GM21367 (cell line): ENCODE results near the gene WASL.
A peak's percentile ranks its signal among the peaks of the same experiment; 100 is the strongest.
"Not testable (repeated sequence)": the region's sequence is repeated elsewhere in the genome, so short reads cannot be mapped to it uniquely, and the experiment has no call there.

Experiments used
- ATAC-seq: cut with Tn5 transposase; IDR thresholded peaks from one replicate; pipeline ENCODE4 v1.9.1; 2021; ENCODE audit not compliant: unreplicated experiment

Gene WASL

DNA sequence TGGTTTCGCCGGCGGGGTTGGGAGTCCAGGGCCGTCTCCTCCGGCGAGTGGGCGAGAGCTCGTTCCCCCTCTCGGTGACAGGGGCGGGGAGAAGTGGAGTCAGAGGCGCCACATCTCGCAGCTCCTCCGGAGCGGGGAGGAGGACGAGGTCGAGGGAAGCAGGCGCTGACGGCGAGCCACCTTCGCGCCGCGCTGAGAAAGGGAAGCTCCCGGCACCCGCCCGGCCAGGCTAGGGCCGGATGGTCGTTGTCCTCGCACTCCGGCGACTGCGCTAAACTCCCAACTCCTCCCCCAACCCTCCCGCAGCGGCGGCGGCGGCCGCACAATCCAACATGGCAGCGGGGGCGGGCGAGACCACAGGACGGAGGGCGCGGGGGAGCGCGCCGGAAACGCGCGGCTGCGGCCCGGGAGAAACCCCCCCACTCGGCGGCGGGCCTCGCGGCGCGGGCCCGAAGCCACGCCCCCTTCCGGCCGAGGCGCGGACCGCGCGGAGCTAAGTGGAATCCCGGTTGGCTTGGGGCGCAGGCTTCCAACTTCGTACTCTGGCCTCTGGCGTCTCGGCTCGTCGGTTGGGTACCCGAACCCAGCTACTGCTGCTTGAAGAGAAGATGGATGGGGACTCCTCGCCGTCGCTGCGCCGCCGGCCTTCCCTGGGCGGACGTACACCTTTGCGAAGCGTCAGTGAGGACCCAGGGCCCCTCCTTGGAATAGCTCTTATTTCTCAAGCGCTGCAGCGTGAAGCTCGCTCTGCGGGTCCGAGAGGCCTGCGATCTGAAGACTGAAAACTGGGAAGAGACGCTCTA is at the start of gene WASL:
Gene WASL (minus strand): TSS at position 270 of the 803 bp plus-strand sequence. CDS start 269 bp downstream, at position 1.
- peak; percentile 73 for ATAC-seq

DNA sequence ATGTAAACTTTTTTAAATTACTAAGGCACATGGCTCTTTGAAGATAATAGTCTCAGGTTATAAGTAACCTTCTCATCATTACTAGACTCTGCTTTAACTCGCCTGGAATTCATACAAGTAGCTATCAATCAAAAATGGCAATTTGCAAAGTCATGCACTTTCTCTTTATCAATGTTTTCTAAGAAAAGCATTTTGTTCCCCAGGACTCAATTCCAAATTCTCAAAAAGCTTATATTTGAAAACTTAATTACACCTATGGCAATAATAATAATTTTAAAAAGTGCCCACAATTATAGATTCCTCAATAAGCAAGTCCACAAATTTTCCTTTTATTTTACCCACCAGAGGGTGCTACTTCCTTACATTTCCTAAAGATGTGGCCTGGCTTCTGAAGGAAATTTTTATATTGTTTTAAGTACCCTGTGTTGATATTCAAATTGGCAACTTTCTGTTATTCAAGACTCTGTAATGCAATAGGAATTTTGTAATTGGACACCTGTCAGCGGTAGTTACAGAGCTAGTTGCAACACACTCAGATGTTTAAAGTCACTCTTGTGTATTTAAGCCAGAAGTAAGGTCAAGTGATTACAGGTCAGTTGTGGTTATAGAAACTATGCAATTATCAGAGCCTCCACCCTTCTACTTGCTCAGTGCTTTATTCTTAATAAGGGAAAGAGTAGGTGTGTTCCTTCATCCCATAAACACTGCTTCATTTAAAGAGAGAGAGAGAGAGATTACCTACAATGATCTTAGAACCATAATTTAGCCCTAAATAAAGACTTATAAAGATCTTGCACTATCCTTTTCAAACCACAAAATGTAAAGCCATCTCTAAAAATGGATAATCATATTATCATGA is 49.1 kb upstream of the WASL start:
- no peak for ATAC-seq

DNA sequence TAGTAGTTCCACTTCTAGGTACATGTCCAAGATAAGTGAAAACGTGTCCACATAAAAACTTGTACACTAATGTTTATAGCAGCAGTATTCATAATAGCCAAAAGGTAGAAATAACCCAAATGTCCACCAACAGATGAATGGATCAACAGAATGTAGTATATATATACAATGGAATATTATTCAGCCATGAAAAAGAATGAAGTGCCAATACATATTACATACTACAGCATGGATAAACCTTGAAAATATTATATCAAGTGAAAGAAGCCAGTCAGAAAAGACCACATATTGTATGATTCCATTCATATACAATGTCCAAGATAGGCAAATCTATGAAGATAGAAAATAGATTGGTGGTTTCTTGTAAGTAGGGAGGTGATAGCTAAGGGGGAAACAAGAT is 47.8 kb upstream of the WASL start:
- ATAC-seq = no peak

DNA sequence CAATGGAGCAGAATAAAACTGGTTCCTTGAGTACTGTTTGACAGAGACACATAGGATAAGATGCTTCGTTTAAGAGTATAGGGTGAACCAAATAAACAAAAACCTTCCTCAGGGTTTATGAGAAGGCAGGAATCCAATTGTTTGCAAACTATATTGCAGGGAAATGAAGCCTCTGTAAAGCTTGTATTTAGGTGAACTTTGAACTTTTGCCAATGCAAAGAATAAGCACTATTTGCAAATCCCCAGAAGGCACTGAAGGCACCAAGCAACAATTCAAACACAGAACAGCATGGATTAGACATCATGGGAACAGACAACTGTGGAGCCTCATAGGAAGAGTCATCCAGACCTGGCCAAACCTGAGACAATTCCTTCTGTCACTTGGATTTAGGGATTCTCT is 47.1 kb upstream of the WASL start:
- ATAC-seq = no peak

DNA sequence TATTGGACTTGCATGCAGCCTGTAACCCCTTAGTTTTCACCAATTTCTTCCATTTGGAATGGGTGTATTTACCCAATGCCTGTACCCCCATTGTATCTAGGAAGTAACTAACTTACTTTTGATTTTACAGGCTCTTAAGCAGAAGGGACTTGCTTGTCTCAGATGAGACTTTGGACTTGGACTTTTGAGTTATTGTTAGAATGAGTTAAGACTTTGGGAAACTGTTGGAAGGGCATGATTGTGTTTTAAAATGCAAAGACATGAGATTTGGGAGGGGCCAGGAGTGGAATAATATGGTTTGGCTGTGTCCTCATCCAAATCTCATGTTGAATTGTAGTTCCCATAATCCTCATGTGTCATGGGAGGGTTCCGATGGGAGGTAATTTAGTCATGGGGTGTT is 46.3 kb upstream of the WASL start:
- ATAC-seq = not testable (repeated sequence)

DNA sequence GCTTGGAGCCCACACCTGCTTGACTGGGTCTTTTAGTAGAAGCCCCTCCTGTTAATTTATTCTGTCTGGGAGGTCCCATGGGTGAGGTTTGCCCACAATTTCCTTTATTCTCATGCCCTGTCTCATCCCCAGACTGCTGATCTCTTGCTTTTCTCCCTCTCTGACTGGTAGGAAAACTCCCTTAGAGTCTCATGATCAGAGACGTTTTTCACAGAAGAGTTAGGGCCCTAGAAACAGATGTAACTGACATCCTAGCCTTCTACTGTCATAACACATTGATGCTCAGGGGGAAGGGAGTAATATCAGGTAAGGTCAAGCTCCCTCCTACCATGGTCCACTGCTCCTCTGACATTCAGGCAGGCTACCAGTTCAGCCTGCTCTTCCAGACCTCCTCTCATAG is 43.7 kb upstream of the WASL start:
- no peak for ATAC-seq

DNA sequence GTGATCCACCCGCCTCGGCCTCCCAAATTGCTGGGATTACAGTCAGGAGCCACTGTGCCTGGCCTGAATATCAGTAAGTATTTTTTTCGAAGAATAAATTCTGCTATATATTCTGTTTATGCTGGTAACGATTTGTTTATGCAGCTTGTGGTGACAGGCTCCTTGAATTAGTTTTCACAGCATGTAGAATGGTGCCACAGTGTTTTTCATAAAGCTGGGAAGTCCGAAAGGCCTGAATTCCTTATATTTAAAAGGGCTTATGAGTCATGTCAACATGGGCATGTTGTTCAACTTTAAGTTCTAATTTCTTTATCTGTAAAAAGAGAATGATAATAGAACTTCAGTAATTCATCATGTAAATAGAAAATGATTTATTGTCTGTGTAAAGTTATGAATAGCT is 42.2 kb upstream of the WASL start:
- no peak for ATAC-seq

DNA sequence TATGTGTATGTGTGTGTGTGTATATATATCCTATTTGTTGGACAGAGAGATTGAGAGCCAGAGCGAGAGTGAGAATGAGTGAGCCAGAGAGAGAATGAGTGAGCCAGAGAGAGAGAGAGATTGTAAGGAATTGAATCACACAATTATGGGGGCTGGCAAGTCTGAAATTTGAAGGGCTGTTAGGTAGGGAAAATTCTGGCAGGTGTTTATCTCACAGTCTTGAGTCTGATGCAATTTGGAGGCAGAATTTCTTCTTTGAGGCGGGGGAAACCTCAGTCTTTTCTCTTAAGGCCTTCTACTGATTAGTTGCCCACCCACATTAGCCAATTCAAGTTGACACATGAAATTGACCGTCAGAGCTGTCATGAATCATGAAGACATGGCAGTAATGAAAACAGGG is 41.0 kb upstream of the WASL start:
- ATAC-seq = no peak

DNA sequence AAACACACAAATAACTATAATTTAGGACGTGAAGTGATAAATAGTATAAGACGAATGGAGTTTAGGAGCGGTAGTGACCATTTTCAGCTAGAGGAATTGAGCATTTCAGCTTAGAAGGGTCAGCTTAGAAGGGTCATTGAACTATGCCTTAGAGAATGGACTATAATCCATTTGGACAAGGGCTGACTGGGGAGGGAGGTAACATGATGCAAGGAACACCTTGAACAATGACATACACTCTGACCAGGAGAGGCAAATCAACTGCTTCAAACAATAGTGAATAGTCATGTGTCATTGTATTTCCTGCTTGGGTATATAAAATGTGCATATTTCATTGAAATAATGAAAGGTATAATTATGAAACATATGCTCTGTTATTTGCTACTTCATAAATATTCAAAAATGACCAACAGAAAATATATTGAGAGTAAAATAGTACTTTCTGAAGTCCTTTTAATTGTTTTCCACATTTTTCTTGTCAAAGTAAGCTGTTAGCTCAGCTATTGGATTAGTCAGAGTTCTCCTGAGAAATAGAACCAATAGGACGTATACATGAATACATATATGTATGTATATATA is 40.5 kb upstream of the WASL start:
- ATAC-seq = no peak

DNA sequence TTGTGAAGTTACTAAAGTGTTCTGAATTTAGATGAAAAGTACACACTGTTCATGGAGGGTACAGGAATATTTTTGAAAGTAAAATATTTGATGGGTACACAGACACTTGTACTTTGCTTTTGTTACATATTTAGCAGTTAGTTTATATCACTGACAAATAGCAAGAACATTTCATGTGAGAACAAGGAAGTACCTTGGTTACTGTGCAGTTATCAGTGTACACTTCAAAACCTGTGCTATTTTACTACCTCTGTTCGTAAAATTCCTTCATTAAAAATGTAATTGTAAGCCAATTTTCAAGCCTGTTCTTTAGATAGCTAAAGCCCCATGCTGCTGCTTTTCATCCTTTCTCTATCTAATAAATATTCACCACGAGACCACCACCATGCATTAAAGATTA is 39.8 kb upstream of the WASL start:
- no peak for ATAC-seq

DNA sequence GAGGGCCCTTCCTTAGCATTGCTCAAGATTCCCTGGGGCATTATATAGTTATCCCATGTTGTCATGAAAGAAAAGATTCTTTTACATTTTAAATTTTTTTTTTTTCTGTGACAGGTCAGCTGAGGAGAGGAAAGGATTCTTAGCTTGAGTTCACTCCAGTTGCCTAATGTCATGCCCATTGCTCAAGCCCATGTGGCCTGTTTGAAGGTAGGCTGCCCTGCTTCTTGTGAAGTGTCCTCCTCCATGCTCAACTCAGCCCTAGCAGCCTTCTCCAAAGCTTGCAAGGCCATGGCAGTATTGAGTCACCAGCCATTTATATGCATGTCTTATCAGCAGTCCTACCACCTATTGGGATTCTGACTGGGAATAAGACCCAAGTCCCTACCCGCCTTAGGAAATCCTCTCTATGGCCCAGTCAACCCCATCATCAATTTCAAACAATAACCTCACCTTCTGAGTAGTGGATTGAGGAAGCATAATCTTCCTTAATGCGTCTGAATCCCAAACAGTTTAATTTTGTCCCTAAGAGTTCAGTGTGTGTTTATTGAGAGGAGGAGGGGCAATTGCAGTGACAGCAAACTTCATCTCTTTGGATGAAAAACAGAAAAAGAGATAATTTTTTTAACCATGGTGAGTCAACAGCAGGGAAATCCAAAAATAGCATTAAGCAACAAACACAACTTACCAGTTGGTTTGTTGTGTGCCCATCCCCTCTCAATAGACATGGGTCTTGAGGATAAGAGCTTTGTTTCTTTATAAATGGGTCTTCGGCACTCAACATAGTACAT is 38.6 kb upstream of the WASL start:
- ATAC-seq = no peak

DNA sequence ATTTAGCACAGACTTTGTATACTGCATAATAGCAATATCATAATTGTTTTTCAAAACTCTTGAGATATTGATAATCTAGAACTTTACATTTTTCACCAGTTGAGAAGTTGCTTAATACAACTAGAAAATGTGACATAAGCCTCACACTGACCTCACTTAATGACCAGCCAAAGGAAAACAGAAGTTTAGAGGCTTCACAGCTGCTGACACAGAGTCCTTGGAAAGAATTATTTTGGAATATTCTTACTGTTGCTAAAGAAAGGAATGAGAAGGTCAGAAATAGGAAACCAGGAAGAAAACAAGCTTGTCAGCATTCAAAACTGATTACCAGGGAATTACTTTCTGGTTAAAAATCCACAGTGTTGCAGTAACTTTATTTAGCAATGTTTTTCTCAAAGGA is 35.5 kb upstream of the WASL start:
- ATAC-seq = no peak

DNA sequence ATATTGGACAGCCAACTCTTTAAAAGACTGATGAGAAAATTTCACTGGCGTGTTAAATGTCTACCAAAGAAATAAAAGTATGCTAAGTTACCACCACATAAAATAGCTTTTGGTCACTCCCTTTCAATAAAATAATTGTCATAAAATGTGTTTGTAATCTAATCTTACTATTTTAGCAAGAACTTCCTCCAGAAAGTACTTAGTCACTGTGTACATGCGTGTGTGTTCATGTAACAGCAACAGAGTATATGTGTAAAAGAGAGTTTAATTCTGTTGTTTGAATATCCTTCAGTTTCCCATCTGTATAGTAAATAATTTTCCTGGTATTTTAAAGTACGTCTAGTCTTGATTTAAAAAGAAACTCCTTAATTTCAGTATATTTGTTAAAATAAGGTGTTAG is 35.0 kb upstream of the WASL start:
- ATAC-seq = no peak

DNA sequence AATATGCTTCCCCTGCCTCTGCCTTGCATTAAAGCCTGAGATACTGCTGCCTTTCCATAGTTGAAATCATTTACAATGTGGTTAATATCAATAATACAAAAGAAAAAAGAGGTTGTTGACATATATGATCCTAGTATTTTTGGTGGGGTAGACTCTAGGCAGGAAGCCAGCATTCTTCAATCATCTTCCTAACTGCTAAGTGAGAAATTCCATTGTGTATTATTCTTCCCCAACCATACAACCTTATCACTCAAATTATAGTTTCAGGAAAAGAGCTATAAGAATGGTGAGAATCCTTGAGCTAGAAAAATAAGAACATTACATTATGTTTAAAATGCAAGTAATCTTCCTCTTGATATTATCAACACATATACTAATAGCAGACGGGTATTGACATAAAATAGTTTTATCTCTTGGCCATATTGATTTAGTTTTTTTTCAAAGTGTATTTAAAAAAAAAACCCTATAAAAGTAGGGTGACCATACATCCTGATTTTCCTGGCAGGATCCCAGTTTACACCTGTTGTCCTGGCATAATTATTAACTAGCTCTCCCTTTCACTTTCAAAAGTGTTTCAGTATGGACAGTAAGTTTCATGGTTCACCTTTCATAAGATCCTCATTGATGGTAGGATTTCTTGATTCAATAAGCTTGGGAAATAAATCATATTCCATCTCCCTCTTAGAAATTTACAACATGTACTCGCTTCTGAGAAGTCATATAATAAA is 33.4 kb upstream of the WASL start:
- ATAC-seq = no peak

DNA sequence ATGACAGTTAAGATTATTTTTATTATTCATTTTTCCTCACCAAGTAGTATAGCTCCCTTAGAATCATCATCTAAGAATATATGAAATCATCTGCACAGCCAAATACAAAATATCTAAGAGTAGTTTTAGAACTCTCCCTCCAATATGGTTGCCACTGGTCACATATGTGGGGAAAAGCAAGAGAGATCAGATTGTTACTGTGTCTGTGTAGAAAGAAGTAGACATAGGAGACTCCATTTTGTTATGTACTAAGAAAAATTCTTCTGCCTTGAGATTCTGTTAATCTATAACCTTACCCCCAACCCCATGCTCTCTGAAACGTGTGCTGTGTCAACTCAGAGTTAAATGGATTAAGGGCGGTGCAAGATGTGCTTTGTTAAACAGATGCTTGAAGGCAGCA is 31.7 kb upstream of the WASL start:
- ATAC-seq = not testable (repeated sequence)

DNA sequence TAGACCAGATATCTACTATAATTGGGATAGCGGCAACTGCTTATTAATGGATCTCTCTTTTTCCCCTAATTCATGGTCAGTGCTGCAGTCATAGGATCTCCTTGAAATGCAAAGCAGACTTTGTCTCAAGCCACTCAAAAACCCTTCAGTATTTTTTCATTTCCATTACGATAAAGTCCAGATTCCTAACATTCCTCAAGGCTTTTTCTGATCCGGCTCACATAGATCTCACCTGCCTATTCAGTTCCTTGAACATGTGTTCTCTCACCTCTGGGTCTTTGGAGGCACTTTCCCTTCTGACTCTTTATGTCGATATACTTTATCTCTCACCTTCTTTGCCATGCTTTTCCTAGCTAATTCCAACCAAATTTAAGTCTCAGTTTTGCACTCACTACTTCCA is 25.7 kb upstream of the WASL start:
- ATAC-seq = no peak

DNA sequence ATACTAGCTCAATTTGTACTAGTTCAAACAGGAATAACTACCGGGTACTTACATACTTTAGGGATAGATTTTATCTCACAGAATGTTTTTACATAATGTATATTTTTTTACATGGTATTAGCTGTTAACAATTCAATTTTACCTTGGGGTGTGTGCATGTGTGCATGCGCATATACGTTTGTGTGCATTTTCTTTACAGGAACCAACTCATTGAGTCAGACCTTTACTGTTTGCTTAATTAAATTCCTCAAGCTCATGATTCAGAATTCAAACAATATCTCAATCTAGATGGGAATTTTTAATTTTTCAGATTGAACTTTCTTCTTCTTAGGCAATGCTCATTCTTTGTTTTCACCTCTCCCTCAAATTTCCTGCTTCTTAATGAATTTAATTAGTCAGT is 24.7 kb upstream of the WASL start:
- no peak for ATAC-seq

DNA sequence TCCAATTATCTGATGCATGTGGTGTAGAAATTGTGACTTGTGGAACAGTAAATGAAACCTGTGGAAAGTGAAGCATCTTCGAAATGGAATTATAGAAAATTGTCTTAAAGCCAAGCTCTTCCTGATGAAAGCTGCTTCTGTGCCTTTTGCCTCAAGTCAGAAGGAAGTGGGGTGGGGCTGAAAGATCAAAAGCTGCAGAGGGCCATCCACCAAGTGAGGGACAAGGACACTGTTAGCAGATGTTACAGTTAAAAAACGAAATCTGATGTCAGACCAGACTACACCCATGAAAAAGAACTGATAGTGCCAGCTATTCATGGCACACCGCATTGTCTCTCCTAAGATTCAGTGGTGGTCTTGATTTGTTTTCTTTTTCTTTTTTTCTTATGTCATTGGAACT is 23.8 kb upstream of the WASL start:
- ATAC-seq = no peak

DNA sequence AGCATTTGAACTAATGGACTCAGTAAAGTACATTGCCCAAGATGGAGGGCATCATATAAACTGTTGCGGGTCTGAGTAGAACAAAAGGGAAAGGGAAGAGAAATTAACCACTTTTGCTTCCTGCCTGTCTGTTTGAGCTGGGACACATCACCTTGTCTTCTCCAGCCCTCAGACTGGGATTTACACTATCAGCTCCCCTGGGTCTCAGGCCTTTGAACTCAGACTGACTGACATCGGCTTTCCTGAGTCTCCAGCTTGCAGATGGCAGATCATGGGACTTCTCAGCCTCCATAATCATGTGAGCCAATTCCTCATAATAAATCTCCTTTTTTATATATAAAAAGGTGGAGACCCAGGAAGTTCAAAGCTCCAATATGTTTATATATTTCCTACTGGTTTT is 23.0 kb upstream of the WASL start:
- ATAC-seq = no peak

DNA sequence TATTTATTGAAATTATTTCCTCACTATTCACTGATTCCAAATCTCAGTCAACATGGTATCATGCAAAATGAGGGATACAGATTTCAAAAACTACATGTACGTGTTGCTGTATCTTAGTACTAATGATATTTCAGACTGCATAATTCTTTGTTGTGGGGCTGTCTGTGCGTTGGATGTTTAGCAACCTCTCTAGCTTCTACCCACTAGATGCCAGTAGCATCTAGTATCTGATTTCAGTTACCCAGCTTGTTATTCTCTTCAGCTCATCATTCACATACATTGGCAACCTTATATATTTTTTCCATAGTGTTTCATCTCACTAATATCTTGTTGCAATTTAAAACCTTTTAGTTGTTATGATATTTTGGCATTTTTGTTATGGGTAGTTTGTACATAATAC is 22.5 kb upstream of the WASL start:
- no peak for ATAC-seq

DNA sequence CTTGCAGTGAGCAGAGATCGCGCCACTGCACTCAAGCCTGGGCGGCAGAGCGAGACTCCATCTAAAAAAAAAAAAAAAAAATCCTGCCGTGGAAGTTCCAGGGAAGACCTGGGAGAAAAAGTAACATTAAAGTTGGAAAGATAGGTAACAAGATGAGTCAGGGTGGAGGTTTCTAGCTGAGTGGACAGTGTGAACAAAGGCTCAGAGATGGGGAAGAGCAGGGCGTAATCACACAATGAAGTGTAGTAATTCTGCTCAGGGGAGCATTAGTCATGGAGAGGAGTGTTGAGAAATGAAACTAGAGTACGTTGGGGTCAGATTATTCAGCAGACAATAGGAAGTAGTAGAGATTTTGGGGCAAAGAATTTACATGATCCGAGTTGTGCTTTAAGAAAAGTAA is 21.6 kb upstream of the WASL start:
- peak; percentile 97 for ATAC-seq
